ENCODE data around the gene AFF2.
"Not testable (repeated sequence)": the region's sequence is repeated elsewhere in the genome, so short reads cannot be mapped to it uniquely, and the experiment has no call there.

AFF2 gene

DNA sequence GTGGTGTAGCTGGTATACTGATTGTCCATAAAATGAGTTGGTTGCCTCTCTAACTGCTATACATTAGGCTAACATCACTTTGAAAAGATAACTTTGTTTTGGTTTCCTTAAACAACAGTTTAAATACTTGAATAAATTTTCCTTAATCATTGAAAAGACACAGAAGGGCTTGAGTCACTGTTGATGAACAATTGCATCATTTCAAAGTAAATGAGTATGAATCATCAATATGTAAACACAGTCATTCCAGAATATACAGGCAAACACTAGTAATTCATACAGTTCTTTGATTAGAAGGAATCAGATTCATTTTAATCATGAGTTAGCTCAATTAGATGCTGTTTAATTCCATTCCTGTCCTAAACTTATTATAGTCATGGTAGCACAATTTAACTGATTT, 160.6 kb downstream of the AFF2 start:
- ChIA-PET CTCF (no interaction called here), POLR2A (no interaction called here)
- DNase-seq (ENCODE audit: extremely low spot score) = no peak
- TF ChIP-seq FOXA1 (IDR thresholded peaks at IDR 0.05) (no peak), SP1 (IDR thresholded peaks at IDR 0.05) (no peak), TARDBP (IDR thresholded peaks at IDR 0.05) (no peak), HDGF (IDR thresholded peaks at IDR 0.05; ENCODE audit: borderline replicate concordance) (no peak), FOXM1 (IDR thresholded peaks at IDR 0.05; ENCODE audit: borderline replicate concordance) (no peak), FOXK2 (IDR thresholded peaks at IDR 0.05) (no peak), BHLHE40 (IDR thresholded peaks at IDR 0.05; ENCODE audit: borderline replicate concordance) (no peak), NFRKB (IDR thresholded peaks at IDR 0.05) (no peak), LEF1 (IDR thresholded peaks at IDR 0.05; ENCODE audit: borderline replicate concordance) (no peak), L3MBTL2 (conservative IDR thresholded peaks at IDR 0.05) (no peak), ELF4 (IDR thresholded peaks at IDR 0.05) (no peak), ZNF384 (IDR thresholded peaks at IDR 0.05) (no peak), CTBP1 (IDR thresholded peaks at IDR 0.05; ENCODE audit: borderline replicate concordance) (no peak), SUZ12 (IDR thresholded peaks at IDR 0.05) (no peak), ARNT (IDR thresholded peaks at IDR 0.05) (no peak)
- TF ChIP-seq, protein P1, sequence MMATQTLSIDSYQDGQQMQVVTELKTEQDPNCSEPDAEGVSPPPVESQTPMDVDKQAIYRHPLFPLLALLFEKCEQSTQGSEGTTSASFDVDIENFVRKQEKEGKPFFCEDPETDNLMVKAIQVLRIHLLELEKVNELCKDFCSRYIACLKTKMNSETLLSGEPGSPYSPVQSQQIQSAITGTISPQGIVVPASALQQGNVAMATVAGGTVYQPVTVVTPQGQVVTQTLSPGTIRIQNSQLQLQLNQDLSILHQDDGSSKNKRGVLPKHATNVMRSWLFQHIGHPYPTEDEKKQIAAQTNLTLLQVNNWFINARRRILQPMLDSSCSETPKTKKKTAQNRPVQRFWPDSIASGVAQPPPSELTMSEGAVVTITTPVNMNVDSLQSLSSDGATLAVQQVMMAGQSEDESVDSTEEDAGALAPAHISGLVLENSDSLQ (IDR thresholded peaks at IDR 0.05) = no peak

DNA sequence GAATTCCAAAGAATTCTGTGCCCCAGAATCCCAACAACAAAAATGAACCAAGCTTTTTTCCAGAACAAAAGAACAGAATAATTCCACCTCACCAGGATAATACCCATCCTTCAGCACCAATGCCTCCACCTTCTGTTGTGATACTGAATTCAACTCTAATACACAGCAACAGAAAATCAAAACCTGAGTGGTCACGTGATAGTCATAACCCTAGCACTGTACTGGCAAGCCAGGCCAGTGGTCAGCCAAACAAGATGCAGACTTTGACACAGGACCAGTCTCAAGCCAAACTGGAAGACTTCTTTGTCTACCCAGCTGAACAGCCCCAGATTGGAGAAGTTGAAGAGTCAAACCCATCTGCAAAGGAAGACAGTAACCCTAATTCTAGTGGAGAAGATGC, 161.6 kb downstream of the AFF2 start:
- ChIA-PET POLR2A (no interaction called here), CTCF (no interaction called here)
- TF ChIP-seq CTBP1 (IDR thresholded peaks at IDR 0.05; ENCODE audit: borderline replicate concordance) (no peak), ARNT (IDR thresholded peaks at IDR 0.05) (no peak), FOXM1 (IDR thresholded peaks at IDR 0.05; ENCODE audit: borderline replicate concordance) (no peak), LEF1 (IDR thresholded peaks at IDR 0.05; ENCODE audit: borderline replicate concordance) (no peak), FOXA1 (IDR thresholded peaks at IDR 0.05) (no peak)
- no peak for DNase-seq (ENCODE audit: extremely low spot score)

DNA sequence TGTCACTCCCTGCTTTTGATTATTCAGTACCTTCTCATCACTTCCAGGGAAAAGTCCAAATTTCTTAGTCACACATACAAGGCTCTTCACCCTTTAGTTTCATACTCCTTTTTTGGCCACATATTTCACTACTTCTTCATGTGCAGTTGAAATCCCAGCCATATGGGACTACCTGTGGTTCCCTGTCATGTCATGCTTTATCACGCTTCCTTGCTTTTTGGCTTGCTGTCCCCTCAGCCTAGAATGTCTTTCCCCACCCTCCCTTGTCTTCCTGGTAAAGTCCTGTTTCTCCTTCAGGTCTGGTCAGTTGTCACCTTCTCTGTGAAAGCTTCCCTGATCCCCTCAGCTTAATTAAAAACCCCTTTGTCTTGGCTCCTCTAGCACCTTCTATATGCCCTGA, 163.8 kb downstream of the AFF2 start:
- TF ChIP-seq, protein P1 (IDR thresholded peaks at IDR 0.05) = no peak
- TF ChIP-seq SUZ12 (IDR thresholded peaks at IDR 0.05) (no peak), ELF4 (IDR thresholded peaks at IDR 0.05) (no peak), SP1 (IDR thresholded peaks at IDR 0.05) (no peak), TARDBP (IDR thresholded peaks at IDR 0.05) (no peak), FOXK2 (IDR thresholded peaks at IDR 0.05) (no peak), L3MBTL2 (conservative IDR thresholded peaks at IDR 0.05) (no peak), BHLHE40 (IDR thresholded peaks at IDR 0.05; ENCODE audit: borderline replicate concordance) (no peak), NFRKB (IDR thresholded peaks at IDR 0.05) (no peak), CTBP1 (IDR thresholded peaks at IDR 0.05; ENCODE audit: borderline replicate concordance) (no peak), FOXA1 (IDR thresholded peaks at IDR 0.05) (no peak)
- POLR2A ChIA-PET = no interaction called here
- DNase-seq (ENCODE audit: extremely low spot score) = no peak
- CTCF ChIA-PET = no interaction called here

DNA sequence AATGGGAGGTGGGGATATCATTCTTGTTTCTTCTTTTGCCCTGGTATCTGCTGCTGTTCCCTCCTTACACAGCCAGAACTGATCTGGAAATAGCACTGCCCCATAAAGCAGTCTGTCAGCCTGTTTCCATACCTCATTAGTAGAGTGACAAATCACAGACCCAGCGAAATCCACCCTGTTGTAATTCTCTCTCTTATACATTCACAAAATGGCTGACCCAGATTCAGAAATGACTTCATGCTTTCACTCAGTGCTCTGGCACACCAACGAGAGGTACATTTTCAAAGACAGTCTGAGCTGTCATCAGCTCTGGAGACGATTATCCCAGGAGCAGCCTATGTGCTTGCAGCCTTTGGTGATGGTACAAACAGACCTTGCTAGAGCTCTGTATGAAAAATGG, 164.6 kb downstream of the AFF2 start:
- no peak for DNase-seq (ENCODE audit: extremely low spot score)
- POLR2A ChIA-PET = no interaction called here
- no peak for TF ChIP-seq FOXA1 (IDR thresholded peaks at IDR 0.05)
- CTCF ChIA-PET = interaction anchor here (0.6 kb wide), 1 partner anchor 417 kb away, joined by 3 read pairs; no protein-coding TSS in a partner anchor

DNA sequence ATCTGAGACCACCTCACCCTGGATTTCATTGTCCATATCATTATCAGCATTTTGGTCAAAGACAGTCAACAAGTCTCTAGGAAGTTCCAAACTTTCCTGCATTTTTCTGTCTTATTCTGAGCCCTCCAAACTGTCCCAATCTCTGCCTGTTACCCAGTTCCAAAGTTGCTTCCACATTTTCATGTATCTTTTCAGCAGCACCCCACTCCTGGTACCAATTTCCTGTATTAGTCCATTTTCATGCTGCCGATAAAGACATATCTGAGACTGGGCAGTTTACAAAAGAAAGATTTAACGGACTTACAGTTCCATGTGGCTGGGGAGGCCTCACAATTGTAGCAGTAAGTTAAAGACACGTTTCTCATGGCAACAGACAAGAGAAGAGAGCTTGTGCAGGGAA, 168.8 kb downstream of the AFF2 start:
- CTCF ChIA-PET, POLR2A ChIA-PET: not testable (repeated sequence)

DNA sequence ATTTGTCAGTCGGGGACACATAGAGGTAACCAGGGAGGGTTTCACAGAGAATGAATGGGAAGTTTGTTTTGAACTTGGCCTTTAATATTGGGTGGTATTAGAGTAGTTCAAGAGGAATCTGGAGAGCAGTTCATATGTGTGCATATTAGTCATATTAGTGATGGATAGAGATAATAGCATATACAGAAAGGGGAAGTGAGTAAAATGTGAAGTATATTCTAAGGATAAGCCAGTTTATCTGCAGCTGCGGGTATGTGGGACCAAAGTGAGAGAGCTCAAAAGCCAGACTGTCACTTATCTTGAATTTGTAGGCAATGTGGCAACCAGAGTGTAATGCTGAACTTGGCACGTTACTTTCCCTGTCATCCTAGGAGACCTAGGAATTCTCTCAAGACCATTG, 169.9 kb downstream of the AFF2 start:
- TF ChIP-seq HDGF (IDR thresholded peaks at IDR 0.05; ENCODE audit: borderline replicate concordance) = no peak
- no peak for TF ChIP-seq FOXA1 (IDR thresholded peaks at IDR 0.05)
- TF ChIP-seq SP1 (IDR thresholded peaks at IDR 0.05) = no peak
- no peak for TF ChIP-seq ARNT (IDR thresholded peaks at IDR 0.05)
- no peak for TF ChIP-seq ZNF384 (IDR thresholded peaks at IDR 0.05)
- TF ChIP-seq NFRKB (IDR thresholded peaks at IDR 0.05) = no peak
- no peak for TF ChIP-seq FOXK2 (IDR thresholded peaks at IDR 0.05)
- no peak for TF ChIP-seq SUZ12 (IDR thresholded peaks at IDR 0.05)
- no peak for TF ChIP-seq BHLHE40 (IDR thresholded peaks at IDR 0.05; ENCODE audit: borderline replicate concordance)
- TF ChIP-seq CTBP1 (IDR thresholded peaks at IDR 0.05; ENCODE audit: borderline replicate concordance) = no peak
- TF ChIP-seq TARDBP (IDR thresholded peaks at IDR 0.05) = no peak
- TF ChIP-seq L3MBTL2 (conservative IDR thresholded peaks at IDR 0.05) = no peak
- no peak for TF ChIP-seq LEF1 (IDR thresholded peaks at IDR 0.05; ENCODE audit: borderline replicate concordance)
- TF ChIP-seq, protein P1 (IDR thresholded peaks at IDR 0.05) = no peak
- ChIA-PET POLR2A (no interaction called here), CTCF (no interaction called here)
- no peak for DNase-seq (ENCODE audit: extremely low spot score)

More for the DNA sequence above, 168.8 kb downstream of the AFF2 start:
- DNase-seq (ENCODE audit: extremely low spot score) = not testable (repeated sequence)

DNA sequence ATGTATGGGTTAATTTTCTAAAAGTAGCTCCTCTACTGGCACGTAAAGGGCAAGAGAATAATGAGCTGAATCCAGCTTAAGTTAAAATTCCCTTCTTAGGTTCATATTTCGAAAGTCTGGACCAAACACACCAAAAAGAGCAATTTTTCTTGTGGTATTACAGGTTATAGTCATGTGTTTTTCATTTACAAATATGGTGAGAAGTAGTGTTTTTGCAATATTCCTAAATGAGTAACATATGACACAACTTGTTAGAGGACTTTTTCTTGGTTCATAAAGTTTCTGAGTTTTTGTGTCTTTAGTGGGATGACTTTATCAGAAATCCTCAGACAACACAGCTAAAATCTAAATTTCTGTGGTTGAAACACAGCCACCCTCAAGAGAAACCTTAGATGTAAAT, 172.1 kb downstream of the AFF2 start:
- no peak for TF ChIP-seq FOXM1 (IDR thresholded peaks at IDR 0.05; ENCODE audit: borderline replicate concordance)
- no peak for TF ChIP-seq HDGF (IDR thresholded peaks at IDR 0.05; ENCODE audit: borderline replicate concordance)
- no peak for TF ChIP-seq ZNF384 (IDR thresholded peaks at IDR 0.05)
- no peak for TF ChIP-seq LEF1 (IDR thresholded peaks at IDR 0.05; ENCODE audit: borderline replicate concordance)
- TF ChIP-seq ARNT (IDR thresholded peaks at IDR 0.05) = no peak
- no peak for TF ChIP-seq SP1 (IDR thresholded peaks at IDR 0.05)
- no peak for TF ChIP-seq FOXA1 (IDR thresholded peaks at IDR 0.05)
- TF ChIP-seq CTBP1 (IDR thresholded peaks at IDR 0.05; ENCODE audit: borderline replicate concordance) = no peak
- TF ChIP-seq ELF4 (IDR thresholded peaks at IDR 0.05) = no peak
- no peak for TF ChIP-seq FOXK2 (IDR thresholded peaks at IDR 0.05)
- TF ChIP-seq, protein P1 (IDR thresholded peaks at IDR 0.05) = no peak
- no peak for TF ChIP-seq L3MBTL2 (conservative IDR thresholded peaks at IDR 0.05)
- no peak for TF ChIP-seq NFRKB (IDR thresholded peaks at IDR 0.05)
- TF ChIP-seq SUZ12 (IDR thresholded peaks at IDR 0.05) = no peak
- TF ChIP-seq TARDBP (IDR thresholded peaks at IDR 0.05) = no peak
- no peak for TF ChIP-seq BHLHE40 (IDR thresholded peaks at IDR 0.05; ENCODE audit: borderline replicate concordance)
- ChIA-PET POLR2A (no interaction called here), CTCF (no interaction called here)
- no peak for DNase-seq (ENCODE audit: extremely low spot score)
